ENCODE measurements around the gene HIC2.

HIC2 gene

DNA sequence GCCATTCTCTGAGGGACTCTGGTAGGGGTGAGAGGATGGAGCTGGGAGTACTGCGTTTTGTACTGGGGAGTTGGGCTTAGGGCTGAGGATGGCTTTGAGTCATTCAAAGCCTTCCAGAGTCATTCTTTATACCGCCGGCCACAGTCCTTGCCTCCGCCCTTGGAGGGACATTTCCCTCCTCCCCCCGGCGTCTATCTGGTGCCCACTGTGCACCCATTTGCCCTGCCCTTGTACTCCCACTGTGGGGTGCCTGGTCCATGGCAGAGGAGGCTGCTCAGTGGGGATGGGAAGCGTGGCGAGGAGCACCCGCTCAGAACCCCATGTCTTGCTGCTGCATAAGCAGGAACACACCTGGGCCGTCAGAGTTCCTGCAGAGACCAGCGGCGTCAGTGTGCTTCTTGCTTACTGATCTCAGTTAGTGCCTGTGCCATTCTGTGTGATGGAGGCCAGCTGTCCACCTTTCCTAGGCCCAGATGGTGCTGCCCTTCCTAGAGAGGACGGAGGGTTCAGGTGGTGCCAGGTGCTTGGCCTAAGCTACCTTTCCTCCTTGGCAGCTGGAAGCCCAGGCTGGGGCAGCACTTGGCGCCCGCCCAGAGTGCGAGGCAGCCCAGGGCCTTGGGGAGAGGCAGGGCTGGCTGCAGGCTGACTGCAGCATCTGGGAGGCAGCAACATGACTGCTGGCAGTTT is 26.7 kb downstream of the HIC2 start:
- no peak for DNase-seq (ENCODE audit: extremely low read depth, low read depth)
- H3K4me3 ChIP-seq (replicated peaks; ENCODE audit: low read depth, low read length): no peak overlapping the region
- TF ChIP-seq, protein P1, sequence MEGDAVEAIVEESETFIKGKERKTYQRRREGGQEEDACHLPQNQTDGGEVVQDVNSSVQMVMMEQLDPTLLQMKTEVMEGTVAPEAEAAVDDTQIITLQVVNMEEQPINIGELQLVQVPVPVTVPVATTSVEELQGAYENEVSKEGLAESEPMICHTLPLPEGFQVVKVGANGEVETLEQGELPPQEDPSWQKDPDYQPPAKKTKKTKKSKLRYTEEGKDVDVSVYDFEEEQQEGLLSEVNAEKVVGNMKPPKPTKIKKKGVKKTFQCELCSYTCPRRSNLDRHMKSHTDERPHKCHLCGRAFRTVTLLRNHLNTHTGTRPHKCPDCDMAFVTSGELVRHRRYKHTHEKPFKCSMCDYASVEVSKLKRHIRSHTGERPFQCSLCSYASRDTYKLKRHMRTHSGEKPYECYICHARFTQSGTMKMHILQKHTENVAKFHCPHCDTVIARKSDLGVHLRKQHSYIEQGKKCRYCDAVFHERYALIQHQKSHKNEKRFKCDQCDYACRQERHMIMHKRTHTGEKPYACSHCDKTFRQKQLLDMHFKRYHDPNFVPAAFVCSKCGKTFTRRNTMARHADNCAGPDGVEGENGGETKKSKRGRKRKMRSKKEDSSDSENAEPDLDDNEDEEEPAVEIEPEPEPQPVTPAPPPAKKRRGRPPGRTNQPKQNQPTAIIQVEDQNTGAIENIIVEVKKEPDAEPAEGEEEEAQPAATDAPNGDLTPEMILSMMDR (IDR thresholded peaks at IDR 0.05; ENCODE audit: low read depth, low read length, missing control alignments): no peak

- DNase-seq (ENCODE audit: extremely low read depth, low read depth): no peak
- TF ChIP-seq, protein P1 (IDR thresholded peaks at IDR 0.05; ENCODE audit: low read depth, low read length, missing control alignments): no peak
- H3K4me3 ChIP-seq (replicated peaks; ENCODE audit: low read depth, low read length): no peak overlapping the region
These were observed 27.7 kb downstream of the HIC2 start for GRCh38 chr22:21444701-21445436.

DNA sequence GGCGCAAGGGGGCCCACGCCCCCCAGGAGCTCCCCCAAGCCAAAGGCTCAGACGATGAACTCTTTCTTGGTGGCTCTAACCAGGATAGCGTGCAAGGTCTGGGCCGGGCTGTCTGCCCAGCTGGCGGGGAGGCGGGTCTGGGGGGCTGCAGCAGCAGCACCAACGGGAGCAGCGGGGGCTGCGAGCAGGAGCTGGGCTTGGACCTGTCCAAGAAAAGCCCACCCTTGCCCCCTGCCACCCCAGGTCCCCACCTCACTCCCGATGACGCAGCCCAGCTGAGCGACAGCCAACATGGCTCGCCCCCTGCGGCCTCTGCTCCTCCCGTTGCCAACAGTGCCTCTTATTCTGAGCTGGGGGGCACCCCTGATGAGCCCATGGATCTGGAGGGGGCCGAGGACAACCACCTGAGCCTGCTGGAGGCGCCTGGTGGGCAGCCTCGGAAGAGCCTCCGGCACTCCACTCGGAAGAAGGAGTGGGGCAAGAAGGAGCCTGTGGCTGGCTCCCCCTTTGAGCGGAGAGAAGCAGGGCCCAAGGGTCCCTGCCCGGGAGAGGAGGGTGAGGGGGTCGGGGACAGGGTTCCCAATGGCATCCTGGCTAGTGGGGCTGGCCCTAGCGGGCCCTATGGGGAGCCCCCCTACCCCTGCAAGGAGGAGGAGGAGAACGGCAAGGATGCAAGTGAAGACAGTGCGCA is 28.4 kb downstream of the HIC2 start:
- TF ChIP-seq, protein P1 (IDR thresholded peaks at IDR 0.05; ENCODE audit: low read depth, low read length, missing control alignments): no peak
- no peak for DNase-seq (ENCODE audit: extremely low read depth, low read depth)
- H3K4me3 ChIP-seq (replicated peaks; ENCODE audit: low read depth, low read length): no peak overlapping the region

- no peak for DNase-seq (ENCODE audit: extremely low read depth, low read depth)
- TF ChIP-seq, protein P1 (IDR thresholded peaks at IDR 0.05; ENCODE audit: low read depth, low read length, missing control alignments): no peak
- no peak overlapping the region for H3K4me3 ChIP-seq (replicated peaks; ENCODE audit: low read depth, low read length)
These were observed 29.1 kb downstream of the HIC2 start for GRCh38 chr22:21446128-21446826.

DNA sequence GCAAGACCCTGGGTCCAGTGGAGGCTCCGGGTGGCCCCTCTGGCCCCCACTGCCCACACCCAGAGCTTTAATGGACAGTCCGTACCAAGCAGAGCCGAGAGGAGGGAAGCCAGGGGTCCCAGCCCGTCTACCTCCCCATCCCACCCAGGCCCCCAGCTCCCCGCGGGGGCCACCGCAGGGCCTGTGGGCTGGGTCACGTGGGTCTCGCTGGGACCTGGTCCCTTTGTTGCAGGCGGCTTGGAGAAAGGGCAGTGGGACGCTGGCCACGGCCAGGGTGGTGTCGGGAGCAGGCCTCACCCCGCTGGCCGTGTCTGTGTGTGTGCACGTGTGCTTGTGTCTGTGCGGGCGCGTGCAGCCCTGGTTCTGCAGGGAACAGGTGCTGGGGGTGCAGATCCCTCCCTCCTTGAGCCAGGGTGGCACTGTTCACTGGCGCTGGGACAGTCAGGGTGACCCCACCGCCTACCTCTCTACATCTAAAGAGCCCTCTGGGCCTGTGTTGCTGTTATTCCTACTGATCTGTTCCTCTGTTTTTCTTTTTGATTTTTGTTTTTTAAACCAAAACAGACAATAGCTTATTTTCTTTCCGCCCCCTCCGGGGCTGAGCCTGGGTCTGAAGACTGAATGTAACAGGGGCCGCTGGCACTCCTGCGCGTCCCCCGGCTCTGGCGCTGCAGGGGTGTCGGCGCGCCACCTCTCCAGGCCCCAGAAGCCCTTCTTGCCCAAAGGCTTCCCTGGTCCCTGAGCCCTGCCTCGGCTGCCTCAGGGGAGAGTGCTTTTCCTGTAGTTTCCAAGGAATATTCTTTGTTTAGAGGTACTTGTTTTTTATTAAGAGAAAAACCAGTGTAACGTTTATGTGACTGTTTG is 29.9 kb downstream of the HIC2 start:
- TF ChIP-seq, protein P1 (IDR thresholded peaks at IDR 0.05; ENCODE audit: low read depth, low read length, missing control alignments): no peak
- no peak for DNase-seq (ENCODE audit: extremely low read depth, low read depth)
- no peak overlapping the region for H3K4me3 ChIP-seq (replicated peaks; ENCODE audit: low read depth, low read length)

All from HFF-Myc (cell line).